ENCODE results near the gene CTSW. TPM values are rescaled to one million over a fixed set of nuclear protein-coding genes. Genes with fewer than 3 reads are reported as not detected.

Gene CTSW
- polyA plus RNA-seq, 1 donor from 2014 or later: not detected

GRCh38 chr11:65856689-65857499 is 22.7 kb upstream of the CTSW start:
- peaks cover 5% of the 10 kb centered on the region for H3F3A ChIP-seq (ENCODE audit: insufficient read depth, low read length, poor library complexity, severe bottlenecking)
- H3K9ac ChIP-seq (ENCODE audit: low read length): peak overlapping the region; percentile 91
- peak overlapping the region; percentile 99 for H3K27ac ChIP-seq (ENCODE audit: low read length)
- H3K27me3 ChIP-seq (ENCODE audit: insufficient read depth, low read depth, low read length): no peaks in the 10 kb centered on the region
- H3K4me3 ChIP-seq (ENCODE audit: low read length): peak overlapping the region; percentile 100
- peak overlapping the region; percentile 90 for H3K4me2 ChIP-seq (ENCODE audit: low read length)
- H3K79me2 ChIP-seq (replicated peaks; ENCODE audit: insufficient read depth, low read length): peaks cover 49% of the 10 kb centered on the region
- H2AFZ ChIP-seq (ENCODE audit: low read depth, low read length): peak overlapping the region; percentile 31
- peaks cover 48% of the 10 kb centered on the region for H4K20me1 ChIP-seq (ENCODE audit: insufficient read depth)
- TF ChIP-seq TAF1 (IDR thresholded peaks at IDR 0.05; ENCODE audit: low read depth) (no peak), MXI1 (conservative IDR thresholded peaks at IDR 0.05; ENCODE audit: poor library complexity, severe bottlenecking) (peak; percentile 64)
- no peaks in the 10 kb centered on the region for H3K9me2 ChIP-seq (ENCODE audit: insufficient read depth, low read length)
- H3K9me3 ChIP-seq (ENCODE audit: low read length): no peaks in the 10 kb centered on the region
- H3K36me3 ChIP-seq (ENCODE audit: insufficient read depth, low read length): peaks cover 5% of the 10 kb centered on the region

- H3K9ac ChIP-seq (ENCODE audit: low read length): peak overlapping the region; percentile 91
- no peaks in the 10 kb centered on the region for H3K27me3 ChIP-seq (ENCODE audit: insufficient read depth, low read depth, low read length)
- peak overlapping the region; percentile 90 for H3K4me2 ChIP-seq (ENCODE audit: low read length)
- peaks cover 53% of the 10 kb centered on the region for H3K79me2 ChIP-seq (replicated peaks; ENCODE audit: insufficient read depth, low read length)
- TF ChIP-seq SMC3 (conservative IDR thresholded peaks at IDR 0.05; ENCODE audit: poor library complexity) (no peak), RAD21 (conservative IDR thresholded peaks at IDR 0.05) (no peak), EP300 (conservative IDR thresholded peaks at IDR 0.05; ENCODE audit: poor library complexity, severe bottlenecking) (no peak), MXI1 (conservative IDR thresholded peaks at IDR 0.05; ENCODE audit: poor library complexity, severe bottlenecking) (peak; percentile 59), TAF1 (IDR thresholded peaks at IDR 0.05; ENCODE audit: low read depth) (no peak), CTCF (IDR thresholded peaks at IDR 0.05; ENCODE audit: poor library complexity, severe bottlenecking) (no peak)
- H3K9me3 ChIP-seq (ENCODE audit: low read length): no peaks in the 10 kb centered on the region
- H2AFZ ChIP-seq (ENCODE audit: low read depth, low read length): peak overlapping the region; percentile 31
- H3K4me3 ChIP-seq (ENCODE audit: low read length): peak overlapping the region; percentile 100
- peaks cover 5% of the 10 kb centered on the region for H3K36me3 ChIP-seq (ENCODE audit: insufficient read depth, low read length)
- H3F3A ChIP-seq (ENCODE audit: insufficient read depth, low read length, poor library complexity, severe bottlenecking): peaks cover 5% of the 10 kb centered on the region
- no peaks in the 10 kb centered on the region for H3K9me2 ChIP-seq (ENCODE audit: insufficient read depth, low read length)
- H3K27ac ChIP-seq (ENCODE audit: low read length): peak overlapping the region; percentile 99
- peaks cover 48% of the 10 kb centered on the region for H4K20me1 ChIP-seq (ENCODE audit: insufficient read depth)
Observed at GRCh38 chr11:65857500-65857852, 22.2 kb upstream of the CTSW start.

- Histone ChIP-seq H3F3A (ENCODE audit: insufficient read depth, low read length, poor library complexity, severe bottlenecking) (peaks cover 5% of the 10 kb centered on the region), H3K27ac (ENCODE audit: low read length) (peak within 1 kb of the TSS; percentile 99), H3K36me3 (ENCODE audit: insufficient read depth, low read length) (peaks cover 5% of the 10 kb centered on the region), H4K20me1 (ENCODE audit: insufficient read depth) (peaks cover 44% of the 10 kb centered on the region), H3K9me3 (ENCODE audit: low read length) (no peaks in the 10 kb centered on the region), H3K27me3 (ENCODE audit: insufficient read depth, low read depth, low read length) (no peaks in the 10 kb centered on the region), H3K4me3 (ENCODE audit: low read length) (peak within 1 kb of the TSS; percentile 100), H2AFZ (ENCODE audit: low read depth, low read length) (peak within 1 kb of the TSS; percentile 31), H3K9me2 (ENCODE audit: insufficient read depth, low read length) (no peaks in the 10 kb centered on the region), H3K4me2 (ENCODE audit: low read length) (peak within 1 kb of the TSS; percentile 91), H3K9ac (ENCODE audit: low read length) (peak within 1 kb of the TSS; percentile 91), H3K79me2 (replicated peaks; ENCODE audit: insufficient read depth, low read length) (peaks cover 53% of the 10 kb centered on the region)
- TF ChIP-seq MXI1 (conservative IDR thresholded peaks at IDR 0.05; ENCODE audit: poor library complexity, severe bottlenecking): peak; percentile 48
- peak; percentile 73 for TF ChIP-seq EP300 (conservative IDR thresholded peaks at IDR 0.05; ENCODE audit: poor library complexity, severe bottlenecking)
- TF ChIP-seq CTCF (IDR thresholded peaks at IDR 0.05; ENCODE audit: poor library complexity, severe bottlenecking): no peak
- peak; percentile 28 for TF ChIP-seq RAD21 (conservative IDR thresholded peaks at IDR 0.05)
- TF ChIP-seq POLR2AphosphoS5 (IDR thresholded peaks at IDR 0.05): peak; percentile 99
- peak; percentile 26 for TF ChIP-seq SMC3 (conservative IDR thresholded peaks at IDR 0.05; ENCODE audit: poor library complexity)
- TF ChIP-seq TAF1 (IDR thresholded peaks at IDR 0.05; ENCODE audit: low read depth): peak; percentile 92
- TF ChIP-seq EZH2 (IDR thresholded peaks at IDR 0.05; ENCODE audit: borderline replicate concordance, insufficient read depth, low read length, poor library complexity, severe bottlenecking): no peak
- TF ChIP-seq REST (IDR thresholded peaks at IDR 0.05; ENCODE audit: borderline replicate concordance): peak; percentile 85
Observed at GRCh38 chr11:65857853-65858680, 21.6 kb upstream of the CTSW start, which contains the start of gene CFL1. Gene CFL1, minus strand, starts transcription at chr11:65858180. Its CDS starts 81 bp downstream, at chr11:65858099.

All from neural cell (in vitro differentiated cells).